Keratinocyte (primary cell): ENCODE measurements around the gene PRKCZ. TPM values are rescaled to one million over a fixed set of nuclear protein-coding genes. Genes with fewer than 3 reads are reported as not detected.

Experiments used
- DNase-seq: peaks from one replicate; pipeline ENCODE4 v3.0.0-alpha.2; 2011; ENCODE audit warnings: low read depth, missing footprints, low spot score
- FAIRE-seq: peaks from 2 replicates; lab custom pipeline; 2011; peaks lifted over from hg19 to GRCh38; lab: Jason Lieb, UNC
- H2AFZ ChIP-seq: 2 replicates; pipeline ENCODE4 v1.6.0; 2012; ENCODE audit warnings: low read length, control low read depth, inconsistent platforms; ENCODE audit not compliant: control insufficient read depth
- H3K27ac ChIP-seq: 2 replicates; pipeline ENCODE4 v1.5.1; 2011; ENCODE audit warnings: low read length; ENCODE audit not compliant: control insufficient read depth, insufficient read depth
- H3K27me3 ChIP-seq: 3 replicates; pipeline ENCODE4 v1.6.0; 2011; ENCODE audit warnings: low read length; ENCODE audit not compliant: control insufficient read depth, insufficient read depth; ENCODE audit errors: extremely low read depth
- H3K36me3 ChIP-seq, 2 experiments: 2 replicates in 1 of 2; 3 replicates in 1 of 2; pipeline ENCODE4 v1.5.1; 2011; ENCODE audit warnings: low read length in 2 of 2, mild to moderate bottlenecking in 1 of 2; ENCODE audit not compliant: control insufficient read depth in 2 of 2, insufficient read depth in 2 of 2; ENCODE audit errors: extremely low read depth in 1 of 2
- H3K4me1 ChIP-seq: 3 replicates; pipeline ENCODE4 v1.5.1; 2011; ENCODE audit warnings: low read length; ENCODE audit not compliant: control insufficient read depth, insufficient read depth; ENCODE audit errors: extremely low read depth
- H3K4me2 ChIP-seq: 3 replicates; pipeline ENCODE4 v1.6.0; 2011; ENCODE audit warnings: low read depth, low read length; ENCODE audit not compliant: control insufficient read depth, insufficient read depth; ENCODE audit errors: extremely low read depth
- H3K4me3 ChIP-seq, 3 experiments: fragments of 200-600 bp in 1 of 3; sonication (generic) in 1 of 3; 2 replicates in 2 of 3; 3 replicates in 1 of 3; pipeline ENCODE4 v1.5.1; 2011 to 2016; ENCODE audit warnings: low read length in 3 of 3, mild to moderate bottlenecking in 3 of 3, control low read depth in 2 of 3, inconsistent platforms in 1 of 3, low read depth in 1 of 3, mixed read lengths in 1 of 3, mixed run types in 1 of 3, moderate library complexity in 1 of 3; ENCODE audit not compliant: control insufficient read depth in 2 of 3, insufficient read depth in 2 of 3; ENCODE audit errors: extremely low read depth in 1 of 3
- H3K79me2 ChIP-seq: 2 replicates; pipeline ENCODE4 v1.6.0; 2012; ENCODE audit warnings: low read length; ENCODE audit not compliant: control insufficient read depth, insufficient read depth
- H3K9ac ChIP-seq: 3 replicates; pipeline ENCODE4 v1.6.0; 2011; ENCODE audit warnings: low read length; ENCODE audit not compliant: control insufficient read depth, insufficient read depth; ENCODE audit errors: extremely low read depth
- H3K9me1 ChIP-seq: 3 replicates; pipeline ENCODE4 v1.6.0; 2011; ENCODE audit warnings: low read length; ENCODE audit not compliant: control insufficient read depth, insufficient read depth; ENCODE audit errors: extremely low read depth
- H3K9me3 ChIP-seq: 2 replicates; pipeline ENCODE4 v1.5.1; 2012; ENCODE audit warnings: low read depth, low read length; ENCODE audit not compliant: control insufficient read depth
- H4K20me1 ChIP-seq: 3 replicates; pipeline ENCODE4 v1.6.0; 2011; ENCODE audit warnings: low read length; ENCODE audit not compliant: control insufficient read depth, insufficient read depth; ENCODE audit errors: extremely low read depth
- CTCF ChIP-seq, 3 experiments: IDR thresholded peaks in 1 of 3; conservative IDR thresholded peaks in 1 of 3; optimal IDR thresholded peaks in 1 of 3; 2 replicates in 2 of 3; 3 replicates in 1 of 3; pipeline versions ENCODE3 to v1.5.1; 2011; ENCODE audit warnings: low read length in 3 of 3, mild to moderate bottlenecking in 3 of 3, moderate library complexity in 2 of 3, control low read depth in 1 of 3, inconsistent platforms in 1 of 3; ENCODE audit not compliant: insufficient read depth in 2 of 3; ENCODE audit errors: extremely low read depth in 1 of 3
- EZH2 ChIP-seq: IDR thresholded peaks from one replicate; pipeline ENCODE4 v1.6.1; 2012; ENCODE audit warnings: inconsistent platforms, mild to moderate bottlenecking, low read length, moderate library complexity
- dilution Hi-C: fragments of 300-500 bp; cut with MboI; formaldehyde crosslinking; loops from one replicate; pipeline ENCODE4 v1.7.0; 2020; ENCODE audit warnings: low sequenced_read_pairs; ENCODE audit not compliant: extremely low pct_ligation_motif_present
- polyA plus RNA-seq, 5 experiments: library from polyadenylated mRNA; depleted of rRNA in 3 of 5; stranded (reverse) in 3 of 5; stranded (forward) in 1 of 5; unstranded in 1 of 5; fragments of >200 nt; gene quantifications; 1 replicate in 1 of 5; 2 replicates in 3 of 5; 3 replicates in 1 of 5; pipeline versions ENCODE4 v1.2.1 to v1.2.3, GENCODE V29; 2011 to 2012; ENCODE audit warnings: missing spikeins in 2 of 5, low read depth in 1 of 5, low replicate concordance in 1 of 5

Gene PRKCZ
- polyA plus RNA-seq, 1 donor (not counting 4 experiments of a cell fraction or from before 2014, with no cell fraction given): 36.3 TPM

- DNase-seq (no peak), FAIRE-seq (no peak)
- no peaks in the 10 kb centered on the region for H4K20me1 ChIP-seq
- no peak overlapping the region for H3K4me2 ChIP-seq
- TF ChIP-seq CTCF (optimal IDR thresholded peaks at IDR 0.05 in 1 of 3, IDR thresholded peaks at IDR 0.05 in 1 of 3, conservative IDR thresholded peaks at IDR 0.05 in 1 of 3; ENCODE audit: extremely low read depth in 1 of 3, insufficient read depth in 2 of 3, low read length in 3 of 3): no peak
- no peak for TF ChIP-seq EZH2
- no peaks in the 10 kb centered on the region for H3K9me1 ChIP-seq
- H3K4me1 ChIP-seq: no peaks in the 10 kb centered on the region
- dilution Hi-C loops: no loop called here
- peaks cover 20% of the 10 kb centered on the region for H3K79me2 ChIP-seq
- H3K27ac ChIP-seq: no peak overlapping the region
- H3K36me3 ChIP-seq: peaks cover 0 to 10% of the 10 kb centered on the region in 2 experiments
- H3K9me3 ChIP-seq: peaks cover 7% of the 10 kb centered on the region
- no peak overlapping the region for H3K9ac ChIP-seq
- H3K27me3 ChIP-seq: no peaks in the 10 kb centered on the region
- H2AFZ ChIP-seq: no peak overlapping the region
- H3K4me3 ChIP-seq: no peak overlapping the region
These were observed 31.2 kb downstream of the PRKCZ start for GRCh38 chr1:2081326-2081885.

DNA sequence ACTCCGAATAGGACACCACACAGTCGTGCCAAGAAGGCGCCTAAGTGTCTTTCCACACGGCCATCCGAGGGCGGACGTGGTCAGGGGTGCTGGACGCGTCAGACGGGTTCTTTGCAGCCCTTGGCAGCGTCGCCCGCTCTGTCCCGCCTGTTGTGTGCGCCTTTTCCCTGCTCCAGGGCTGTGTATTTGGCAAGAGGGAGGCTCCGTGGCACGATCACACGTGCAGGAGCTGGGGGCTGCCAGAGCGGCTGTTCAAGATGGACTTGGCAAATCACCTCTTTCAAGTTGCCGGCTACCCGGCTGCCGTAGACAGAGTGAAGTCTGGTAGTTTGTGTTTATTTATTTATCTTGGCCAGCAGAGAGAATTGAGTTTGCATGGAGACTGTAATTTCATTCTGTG is 31.9 kb downstream of the PRKCZ start:
- Histone ChIP-seq H3K9me1 (no peaks in the 10 kb centered on the region), H3K79me2 (peaks cover 20% of the 10 kb centered on the region), H3K4me1 (no peaks in the 10 kb centered on the region), H3K27me3 (no peaks in the 10 kb centered on the region), H2AFZ (no peak overlapping the region), H3K9ac (no peak overlapping the region), H4K20me1 (no peaks in the 10 kb centered on the region), H3K4me2 (no peak overlapping the region), H3K4me3 (no peak overlapping the region), H3K36me3 (peaks cover 0 to 6% of the 10 kb centered on the region in 2 experiments), H3K27ac (no peak overlapping the region), H3K9me3 (peaks cover 5% of the 10 kb centered on the region)
- dilution Hi-C loops: no loop called here
- no peak for DNase-seq
- FAIRE-seq: no peak
- TF ChIP-seq EZH2: no peak
- no peak for TF ChIP-seq CTCF (optimal IDR thresholded peaks at IDR 0.05 in 1 of 3, IDR thresholded peaks at IDR 0.05 in 1 of 3, conservative IDR thresholded peaks at IDR 0.05 in 1 of 3; ENCODE audit: extremely low read depth in 1 of 3, insufficient read depth in 2 of 3, low read length in 3 of 3)
